Hepatocyte (in vitro differentiated cells): ENCODE data around the gene GALNT17.
"Not testable (repeated sequence)": the region's sequence is repeated elsewhere in the genome, so short reads cannot be mapped to it uniquely, and the experiment has no call there.

ENCODE experiments used
- EZH2 ChIP-seq: fragments of 200-600 bp; sonication (generic); IDR thresholded peaks from 2 replicates; pipeline ENCODE4 v1.6.1; 2016; ENCODE audit warnings: antibody characterized with exemption, mild to moderate bottlenecking, borderline replicate concordance
- EZH2phosphoT487 ChIP-seq: fragments of 200-600 bp; sonication (generic); IDR thresholded peaks from one replicate; pipeline ENCODE4 v1.6.1; 2018; ENCODE audit warnings: antibody characterized with exemption, mild to moderate bottlenecking, low read depth, moderate library complexity; ENCODE audit not compliant: unreplicated experiment, severe bottlenecking
- TF ChIP-seq, protein P1 (sequence below): fragments of 200-600 bp; sonication (generic); IDR thresholded peaks from 2 replicates; pipeline ENCODE4 v1.5.1; 2016; ENCODE audit warnings: antibody characterized with exemption, mild to moderate bottlenecking; ENCODE audit not compliant: poor library complexity

DNA sequence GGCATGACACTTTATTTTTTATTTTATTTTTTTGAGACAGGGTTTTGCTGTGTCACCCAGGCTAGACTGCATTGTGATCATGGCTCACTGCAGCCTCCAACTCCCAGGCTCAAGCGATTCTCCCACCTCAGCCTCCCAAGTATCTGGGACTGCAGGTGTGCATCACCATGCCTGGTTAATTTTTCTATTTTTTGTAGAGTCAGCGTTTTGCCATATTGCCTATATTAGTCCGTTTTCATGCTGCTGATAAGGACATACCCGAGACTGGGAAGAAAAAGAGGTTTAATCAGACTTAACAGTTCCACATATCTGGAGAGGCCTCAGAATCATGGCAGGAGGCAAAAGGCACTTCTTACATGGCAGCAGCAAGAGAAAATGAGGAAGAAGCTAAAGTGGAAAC is 77.5 kb downstream of the GALNT17 start:
- TF ChIP-seq, protein P1, sequence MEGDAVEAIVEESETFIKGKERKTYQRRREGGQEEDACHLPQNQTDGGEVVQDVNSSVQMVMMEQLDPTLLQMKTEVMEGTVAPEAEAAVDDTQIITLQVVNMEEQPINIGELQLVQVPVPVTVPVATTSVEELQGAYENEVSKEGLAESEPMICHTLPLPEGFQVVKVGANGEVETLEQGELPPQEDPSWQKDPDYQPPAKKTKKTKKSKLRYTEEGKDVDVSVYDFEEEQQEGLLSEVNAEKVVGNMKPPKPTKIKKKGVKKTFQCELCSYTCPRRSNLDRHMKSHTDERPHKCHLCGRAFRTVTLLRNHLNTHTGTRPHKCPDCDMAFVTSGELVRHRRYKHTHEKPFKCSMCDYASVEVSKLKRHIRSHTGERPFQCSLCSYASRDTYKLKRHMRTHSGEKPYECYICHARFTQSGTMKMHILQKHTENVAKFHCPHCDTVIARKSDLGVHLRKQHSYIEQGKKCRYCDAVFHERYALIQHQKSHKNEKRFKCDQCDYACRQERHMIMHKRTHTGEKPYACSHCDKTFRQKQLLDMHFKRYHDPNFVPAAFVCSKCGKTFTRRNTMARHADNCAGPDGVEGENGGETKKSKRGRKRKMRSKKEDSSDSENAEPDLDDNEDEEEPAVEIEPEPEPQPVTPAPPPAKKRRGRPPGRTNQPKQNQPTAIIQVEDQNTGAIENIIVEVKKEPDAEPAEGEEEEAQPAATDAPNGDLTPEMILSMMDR, result not testable (repeated sequence)
- not testable (repeated sequence) for TF ChIP-seq EZH2phosphoT487, EZH2
